Endothelial cell of umbilical vein (primary cell): Measurements from ENCODE around the gene TCF7L2. TPM values are rescaled to one million over a fixed set of nuclear protein-coding genes. Genes with fewer than 3 reads are reported as not detected.

Source experiments
- BruUV-seq: library from RNA; stranded (reverse); fragments of 400-500 nt; replicated peaks from 2 replicates; lab custom pipeline; 2021; lab: Mats Ljungman, UMichigan
- CTCF ChIA-PET: fragments of 300-600, 350-600 bp; sonication (Branson Sonifier 250); formaldehyde crosslinking; loops from one replicate; lab custom pipeline; 2021; ENCODE audit warnings: antibody characterized with exemption, inconsistent platforms; lab: Charles Lee
- POLR2A ChIA-PET: fragments of 300-600, 350-600 bp; sonication (Branson Sonifier 250); formaldehyde crosslinking; loops from one replicate; lab custom pipeline; 2021; ENCODE audit warnings: antibody characterized with exemption, inconsistent platforms; lab: Charles Lee
- DNase-seq: peaks from one replicate; pipeline ENCODE4 v3.0.0-alpha.2; 2011; ENCODE audit warnings: low read depth, low spot score
- FAIRE-seq: peaks from 2 replicates; lab custom pipeline; 2011; peaks lifted over from hg19 to GRCh38; lab: Jason Lieb, UNC
- H2AFZ ChIP-seq: 2 replicates; pipeline ENCODE4 v1.6.0; 2012; ENCODE audit warnings: low read depth, low read length, control low read depth, inconsistent platforms
- H3K27ac ChIP-seq: 2 replicates; pipeline ENCODE4 v1.5.1; 2011; ENCODE audit warnings: low read depth, mild to moderate bottlenecking, control low read depth, low read length, moderate library complexity; ENCODE audit not compliant: insufficient read depth
- H3K27me3 ChIP-seq, 2 experiments: 2 replicates each; pipeline versions ENCODE4 v1.6.0 to v1.6.1; 2011; ENCODE audit warnings: low read length in 2 of 2, mixed read lengths in 1 of 2; ENCODE audit not compliant: control insufficient read depth in 2 of 2, insufficient read depth in 2 of 2
- H3K36me3 ChIP-seq, 2 experiments: 2 replicates in 1 of 2; 3 replicates in 1 of 2; pipeline ENCODE4 v1.5.1; 2011; ENCODE audit warnings: low read length in 2 of 2, mild to moderate bottlenecking in 1 of 2, moderate library complexity in 1 of 2; ENCODE audit not compliant: control insufficient read depth in 2 of 2, insufficient read depth in 2 of 2; ENCODE audit errors: extremely low read depth in 1 of 2
- H3K4me1 ChIP-seq: 3 replicates; pipeline ENCODE4 v1.5.1; 2011; ENCODE audit warnings: mild to moderate bottlenecking, low read length; ENCODE audit not compliant: control insufficient read depth, insufficient read depth; ENCODE audit errors: extremely low read depth
- H3K4me2 ChIP-seq: 2 replicates; pipeline ENCODE4 v1.6.1; 2011; ENCODE audit warnings: low read length, control low read depth, mixed read lengths; ENCODE audit not compliant: insufficient read depth
- H3K4me3 ChIP-seq, 3 experiments: fragments of 200-600 bp in 1 of 3; sonication (generic), shearing (Covaris generic) in 1 of 3; replicated peaks in 1 of 3; 2 replicates each; pipeline ENCODE4 v1.5.1; 2011 to 2016; ENCODE audit warnings: control low read depth in 3 of 3, low read length in 3 of 3, mild to moderate bottlenecking in 2 of 3, inconsistent platforms in 1 of 3, low read depth in 1 of 3, moderate library complexity in 1 of 3; ENCODE audit not compliant: insufficient read depth in 1 of 3
- H3K79me2 ChIP-seq: 2 replicates; pipeline ENCODE4 v1.6.0; 2012; ENCODE audit warnings: low read length, inconsistent platforms; ENCODE audit not compliant: control insufficient read depth, insufficient read depth
- H3K9ac ChIP-seq: replicated peaks from 2 replicates; pipeline ENCODE3; 2011; ENCODE audit warnings: low read length, control low read depth; ENCODE audit not compliant: insufficient read depth; ENCODE audit errors: extremely low read depth
- H3K9me1 ChIP-seq: replicated peaks from 3 replicates; pipeline ENCODE4 v1.6.0; 2011; ENCODE audit warnings: mild to moderate bottlenecking, low read length; ENCODE audit not compliant: control insufficient read depth, insufficient read depth; ENCODE audit errors: extremely low read depth
- H3K9me3 ChIP-seq: replicated peaks from 2 replicates; pipeline ENCODE4 v1.5.1; 2012; ENCODE audit warnings: low read length, inconsistent platforms; ENCODE audit not compliant: control insufficient read depth, insufficient read depth
- H4K20me1 ChIP-seq: replicated peaks from 2 replicates; pipeline ENCODE3; 2011; ENCODE audit warnings: mild to moderate bottlenecking, low read length; ENCODE audit not compliant: control insufficient read depth, insufficient read depth; ENCODE audit errors: extremely low read depth
- EZH2 ChIP-seq: IDR thresholded peaks from 2 replicates; pipeline ENCODE4 v1.6.1; 2012; ENCODE audit warnings: borderline replicate concordance, low read depth, mild to moderate bottlenecking, moderate library complexity, low read length, inconsistent platforms; ENCODE audit not compliant: severe bottlenecking
- FOS ChIP-seq: IDR thresholded peaks from 2 replicates; pipeline ENCODE4 v1.6.1; 2011; ENCODE audit warnings: mild to moderate bottlenecking, low read length, moderate library complexity, borderline replicate concordance; ENCODE audit not compliant: insufficient read depth
- GATA2 ChIP-seq: IDR thresholded peaks from 2 replicates; pipeline ENCODE4 v1.7.0; 2011; ENCODE audit warnings: low read depth, mild to moderate bottlenecking, moderate library complexity, mixed read lengths, low read length; ENCODE audit not compliant: insufficient read length, insufficient read depth
- JUN ChIP-seq: IDR thresholded peaks from 2 replicates; pipeline ENCODE4 v1.6.1; 2011; ENCODE audit warnings: borderline replicate concordance, low read depth; ENCODE audit not compliant: insufficient read length, insufficient read depth
- MAX ChIP-seq: IDR thresholded peaks from 2 replicates; pipeline ENCODE4 v1.6.1; 2011; ENCODE audit not compliant: insufficient read depth, insufficient read length
- MYC ChIP-seq: IDR thresholded peaks from one replicate; pipeline ENCODE4 v1.6.1; 2011; ENCODE audit warnings: mild to moderate bottlenecking, low read depth, low read length
- POLR2A ChIP-seq: IDR thresholded peaks from 2 replicates; pipeline ENCODE4 v1.6.1; 2012; ENCODE audit warnings: low read depth, mild to moderate bottlenecking, control low read depth, low read length
- POLR2AphosphoS5 ChIP-seq: IDR thresholded peaks from 2 replicates; pipeline ENCODE4 v1.6.1; 2012; ENCODE audit warnings: low read depth, mild to moderate bottlenecking, control low read depth, low read length, moderate library complexity; ENCODE audit not compliant: insufficient read depth
- dilution Hi-C: fragments of 300-500 bp; cut with MboI; formaldehyde crosslinking; loops from one replicate; pipeline ENCODE4 v1.15.0; 2019; ENCODE audit warnings: low sequenced_read_pairs; ENCODE audit not compliant: extremely low pct_ligation_motif_present
- intact Hi-C: fragments of 100-400 bp; cut with micrococcal nuclease; formaldehyde crosslinking; loops from one replicate; pipeline ENCODE4 v1.10.0; 2022
- polyA plus RNA-seq, 4 experiments: library from polyadenylated mRNA; depleted of rRNA in 3 of 4; stranded (reverse) in 3 of 4; unstranded in 1 of 4; fragments of >200 nt; gene quantifications; 2 replicates each; pipeline versions ENCODE4 v1.2.1 to v1.2.3, GENCODE V29; 2011 to 2012; ENCODE audit warnings: missing spikeins in 1 of 4
- total RNA-seq: library from RNA; stranded (reverse); gene quantifications from 2 replicates; pipeline ENCODE4 v1.2.3, GENCODE V29; 2021
- TF ChIP-seq, protein P1 (sequence below), 2 donors: IDR thresholded peaks; 1 replicate in 1 of 2; 2 replicates in 1 of 2; pipeline ENCODE4 v1.5.1; 2011; ENCODE audit warnings: low read length in 2 of 2, mild to moderate bottlenecking in 2 of 2, moderate library complexity in 2 of 2, control low read depth in 1 of 2, inconsistent platforms in 1 of 2, low read depth in 1 of 2; ENCODE audit not compliant: insufficient read depth in 1 of 2; ENCODE audit errors: extremely low read depth in 1 of 2

The TCF7L2 gene
- total and polyA plus RNA-seq, 2 donors (not counting 3 experiments of a cell fraction or from before 2014, with no cell fraction given): 9.9 to 21.8 TPM

DNA sequence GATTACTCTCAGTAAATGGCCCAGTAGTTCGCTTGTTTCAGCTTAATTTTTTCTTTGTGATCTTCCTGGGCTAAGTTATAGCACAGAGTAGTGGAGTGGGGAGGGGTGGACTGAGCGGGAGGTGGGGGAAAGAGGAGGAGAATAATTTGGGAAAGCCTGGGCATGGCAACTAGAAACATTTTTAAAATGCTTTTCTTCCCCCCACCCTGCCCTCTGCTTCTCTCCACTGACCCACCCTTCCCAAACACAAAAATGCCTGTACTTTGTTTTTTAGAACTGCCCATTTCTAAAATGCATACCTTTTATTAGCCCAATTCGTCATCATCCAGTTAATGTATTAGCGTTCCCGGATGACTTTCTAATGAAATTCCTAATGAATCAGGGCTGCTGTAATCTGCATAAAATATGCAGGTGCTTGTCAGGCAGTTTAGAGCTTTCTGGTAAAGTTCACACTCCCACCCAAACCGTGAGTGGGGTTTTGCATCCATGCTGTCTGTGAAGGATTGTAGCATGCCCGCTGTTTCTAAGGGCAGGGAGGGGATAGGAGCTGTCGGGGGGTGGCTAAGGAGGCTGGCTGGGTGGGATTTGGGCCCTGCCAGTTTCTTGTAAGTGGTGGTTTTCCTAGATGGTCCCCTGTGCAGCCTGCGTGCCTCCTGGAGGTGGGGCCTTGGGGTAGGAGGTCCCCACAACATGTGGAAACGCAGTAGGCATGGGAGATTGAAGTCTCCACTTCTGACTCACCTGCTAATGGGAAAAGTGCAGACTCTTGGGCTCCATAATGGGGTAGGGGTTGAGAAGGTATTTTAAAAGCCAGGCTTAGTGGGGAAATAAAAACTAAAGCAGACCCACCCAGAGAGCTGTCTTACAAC lies 190.3 kb downstream of the TCF7L2 start:
- no peaks in the 10 kb centered on the region for H4K20me1 ChIP-seq
- no peak for DNase-seq
- POLR2A ChIA-PET: no interaction called here
- no TSS peak for BruUV-seq
- CTCF ChIA-PET: interaction anchor here (0.9 to 1.0 kb wide), 3 partner anchors 30 to 423 kb away, joined by 3 to 5 read pairs (median 3); no protein-coding TSS in a partner anchor
- no peak overlapping the region for H3K9ac ChIP-seq
- no peaks in the 10 kb centered on the region for H3K79me2 ChIP-seq
- no peaks in the 10 kb centered on the region for H3K27me3 ChIP-seq
- FAIRE-seq: no peak
- no peak overlapping the region for H3K4me3 ChIP-seq
- TF ChIP-seq MYC (no peak), GATA2 (no peak), POLR2AphosphoS5 (no peak), EZH2 (no peak), POLR2A (no peak)
- no peak overlapping the region for H2AFZ ChIP-seq
- H3K4me2 ChIP-seq: no peak overlapping the region
- intact Hi-C loops (no loop called here), dilution Hi-C loops (no loop called here)
- no peaks in the 10 kb centered on the region for H3K9me1 ChIP-seq
- peaks cover 0 to 2% of the 10 kb centered on the region in 2 experiments for H3K36me3 ChIP-seq
- H3K27ac ChIP-seq: no peak overlapping the region
- no peaks in the 10 kb centered on the region for H3K4me1 ChIP-seq
- H3K9me3 ChIP-seq: no peaks in the 10 kb centered on the region

DNA sequence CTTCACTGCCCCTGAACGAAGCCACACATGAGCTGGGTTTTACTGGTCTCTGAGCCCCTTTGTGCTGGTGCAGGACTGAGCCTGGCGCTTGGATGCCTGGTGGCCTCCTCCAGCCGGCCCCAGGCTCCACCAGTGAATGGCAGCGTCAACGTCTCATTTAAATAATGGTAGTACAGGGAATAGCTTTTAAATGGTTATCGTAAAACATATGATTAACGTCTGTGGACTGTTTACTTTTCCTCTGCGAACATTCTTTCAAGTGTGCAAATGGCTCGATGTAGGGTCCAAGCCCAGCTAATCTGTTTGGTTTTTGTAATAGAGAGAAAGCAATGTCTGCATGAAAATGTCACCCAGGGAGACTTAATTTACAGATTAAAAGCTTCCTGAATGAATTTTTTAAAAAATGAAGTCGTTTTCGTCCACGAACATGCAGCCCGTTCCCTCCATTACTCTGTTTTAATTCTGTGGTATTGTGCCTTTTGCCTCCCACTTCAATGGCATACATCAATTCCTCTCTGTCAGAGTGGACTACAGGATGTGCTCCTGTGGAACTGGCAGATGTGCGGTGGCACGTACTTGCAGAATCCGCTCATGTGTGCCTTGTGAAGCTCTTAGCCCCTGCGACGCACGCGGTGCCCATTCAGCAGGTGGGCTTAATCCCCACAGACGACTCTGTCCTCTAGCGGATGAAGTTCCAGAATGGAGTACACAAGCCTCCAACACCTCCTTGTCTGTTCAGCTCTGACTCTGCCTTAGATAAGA lies 192.7 kb downstream of the TCF7L2 start:
- no peaks in the 10 kb centered on the region for H3K9me3 ChIP-seq
- H3K36me3 ChIP-seq: peaks cover 4 to 8% of the 10 kb centered on the region in 2 experiments
- no peaks in the 10 kb centered on the region for H3K4me1 ChIP-seq
- H3K79me2 ChIP-seq: no peaks in the 10 kb centered on the region
- H3K27ac ChIP-seq: no peak overlapping the region
- DNase-seq: no peak
- intact Hi-C loops (no loop called here), dilution Hi-C loops (no loop called here)
- H3K4me2 ChIP-seq: no peak overlapping the region
- no peaks in the 10 kb centered on the region for H3K9me1 ChIP-seq
- no peaks in the 10 kb centered on the region for H4K20me1 ChIP-seq
- ChIA-PET CTCF (interaction anchor here (1.0 to 1.3 kb wide), 3 partner anchors 17 to 242 kb away, joined by 3 read pairs; no protein-coding TSS in a partner anchor), POLR2A (no interaction called here)
- no peaks in the 10 kb centered on the region for H3K27me3 ChIP-seq
- no peak overlapping the region for H3K9ac ChIP-seq
- BruUV-seq: no TSS peak
- no peak overlapping the region for H3K4me3 ChIP-seq
- no peak overlapping the region for H2AFZ ChIP-seq
- TF ChIP-seq FOS (no peak), MYC (no peak), JUN (no peak), POLR2A (no peak), POLR2AphosphoS5 (no peak), EZH2 (no peak), MAX (no peak), GATA2 (no peak)
- TF ChIP-seq, protein P1, sequence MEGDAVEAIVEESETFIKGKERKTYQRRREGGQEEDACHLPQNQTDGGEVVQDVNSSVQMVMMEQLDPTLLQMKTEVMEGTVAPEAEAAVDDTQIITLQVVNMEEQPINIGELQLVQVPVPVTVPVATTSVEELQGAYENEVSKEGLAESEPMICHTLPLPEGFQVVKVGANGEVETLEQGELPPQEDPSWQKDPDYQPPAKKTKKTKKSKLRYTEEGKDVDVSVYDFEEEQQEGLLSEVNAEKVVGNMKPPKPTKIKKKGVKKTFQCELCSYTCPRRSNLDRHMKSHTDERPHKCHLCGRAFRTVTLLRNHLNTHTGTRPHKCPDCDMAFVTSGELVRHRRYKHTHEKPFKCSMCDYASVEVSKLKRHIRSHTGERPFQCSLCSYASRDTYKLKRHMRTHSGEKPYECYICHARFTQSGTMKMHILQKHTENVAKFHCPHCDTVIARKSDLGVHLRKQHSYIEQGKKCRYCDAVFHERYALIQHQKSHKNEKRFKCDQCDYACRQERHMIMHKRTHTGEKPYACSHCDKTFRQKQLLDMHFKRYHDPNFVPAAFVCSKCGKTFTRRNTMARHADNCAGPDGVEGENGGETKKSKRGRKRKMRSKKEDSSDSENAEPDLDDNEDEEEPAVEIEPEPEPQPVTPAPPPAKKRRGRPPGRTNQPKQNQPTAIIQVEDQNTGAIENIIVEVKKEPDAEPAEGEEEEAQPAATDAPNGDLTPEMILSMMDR (IDR thresholded peaks at IDR 0.05; ENCODE audit: extremely low read depth in 1 of 2, insufficient read depth in 1 of 2, low read depth in 1 of 2, low read length in 2 of 2): no peak
- FAIRE-seq: no peak
